DMS153 (cell line): Measurements from ENCODE around the gene BRD4.

Source experiments
- DNase-seq: peaks from one replicate; lab custom pipeline; 2025; lab: John Stamatoyannopoulos, UW

Gene BRD4

DNA sequence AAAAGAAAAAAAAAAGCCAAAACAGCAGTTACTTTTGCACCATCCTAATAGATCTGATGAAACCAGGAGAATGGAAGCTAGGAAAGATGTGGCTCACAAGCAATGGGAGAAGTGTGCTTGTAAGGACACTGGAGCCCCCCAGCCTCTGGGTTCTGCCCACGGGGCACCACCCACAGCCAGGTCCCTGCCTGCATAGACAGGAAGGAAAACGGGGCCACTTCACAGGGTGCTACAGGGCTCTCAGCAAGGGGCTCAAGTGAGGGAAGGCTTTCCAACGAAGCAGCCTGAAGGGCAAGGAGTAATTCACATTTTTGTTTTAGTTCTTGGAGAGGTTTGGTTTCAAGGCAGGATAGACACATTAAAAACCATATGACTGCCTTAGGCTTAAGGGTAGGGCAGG, 42.7 kb downstream of the BRD4 start:
- no peak for DNase-seq

GRCh38 chr19:15288146-15288963, 44.0 kb downstream of the BRD4 start:
- DNase-seq, result peak; percentile 34

GRCh38 chr19:15287496-15287895, 44.8 kb downstream of the BRD4 start:
- no peak for DNase-seq

- DNase-seq, result no peak
Measured at GRCh38 chr19:15286688-15287365, 45.5 kb downstream of the BRD4 start.

GRCh38 chr19:15285896-15286591, 46.3 kb downstream of the BRD4 start:
- no peak for DNase-seq

- no peak for DNase-seq
Measured at GRCh38 chr19:15284896-15285295, 47.4 kb downstream of the BRD4 start.

DNA sequence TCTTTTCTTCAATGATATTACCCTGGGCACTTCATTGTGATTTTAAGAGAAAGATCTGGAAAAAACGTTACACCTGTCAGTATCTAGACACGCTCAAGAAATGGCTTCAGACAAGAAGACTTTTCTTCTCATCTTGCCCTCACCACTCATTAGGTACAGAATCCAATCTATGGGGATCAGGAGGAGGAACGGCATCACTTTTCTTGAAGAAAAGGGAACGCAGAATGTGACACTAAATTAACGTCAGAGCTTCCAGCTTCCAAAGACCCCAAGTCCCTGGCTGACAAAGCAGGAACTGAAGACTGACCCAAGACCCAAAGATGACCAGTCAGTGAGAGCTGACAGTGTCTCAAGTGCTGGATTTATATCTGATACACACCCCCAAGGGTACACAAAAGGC, 48.2 kb downstream of the BRD4 start:
- DNase-seq, result no peak

DNA sequence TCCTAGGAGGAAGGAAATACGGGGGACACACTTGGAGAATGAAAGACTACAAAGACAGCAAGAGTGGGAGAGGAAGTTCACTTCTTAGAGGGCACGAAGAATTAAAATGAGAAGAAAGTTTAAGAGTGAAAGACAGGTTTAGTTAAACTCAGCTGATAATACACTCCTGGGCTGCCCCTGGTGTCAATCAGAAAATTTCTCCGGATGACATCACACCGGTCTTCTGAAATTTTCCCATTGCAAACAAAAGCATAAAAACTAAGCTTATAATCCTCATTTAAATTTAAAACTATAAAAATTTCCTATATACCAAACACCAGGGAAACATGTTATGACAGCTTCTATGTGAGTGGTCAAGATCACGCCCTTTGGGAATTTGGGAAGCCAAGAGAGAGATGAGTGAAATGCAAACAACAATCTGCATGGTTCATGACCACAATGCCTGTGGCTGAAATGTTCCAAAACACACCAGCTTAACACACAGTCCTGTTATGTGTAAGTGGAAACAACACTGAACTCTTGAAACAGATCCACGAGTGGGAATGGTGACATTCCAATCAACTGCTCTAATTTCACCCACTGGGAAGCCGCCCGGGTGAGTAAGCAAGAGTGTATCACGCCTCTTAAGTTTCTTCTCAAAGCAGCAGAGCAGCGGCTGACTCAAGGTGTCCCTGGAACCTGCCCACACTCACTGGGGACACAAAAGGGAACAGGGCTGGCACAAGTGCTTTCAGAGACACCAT, 49.0 kb downstream of the BRD4 start:
- DNase-seq, result no peak

DNA sequence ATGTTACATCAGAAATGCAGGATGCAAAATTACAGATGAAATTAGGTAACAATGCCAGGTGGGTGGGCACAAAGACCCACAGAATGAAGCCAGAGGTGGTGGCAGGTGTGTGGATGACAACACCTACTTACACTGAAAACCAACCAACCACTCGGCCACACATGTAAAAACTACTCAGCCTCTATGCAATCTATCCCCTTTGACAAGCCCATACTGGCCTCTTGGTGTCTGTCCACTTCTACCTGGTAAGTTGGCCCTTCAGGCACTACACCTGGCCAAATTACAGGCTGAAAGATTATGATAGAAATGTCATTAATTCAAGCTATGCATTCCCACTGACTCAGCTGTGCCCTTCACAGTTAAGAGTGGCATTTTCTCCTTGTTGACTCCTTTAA, 50.0 kb downstream of the BRD4 start:
- no peak for DNase-seq

GRCh38 chr19:15280915-15281683, 51.2 kb downstream of the BRD4 start:
- DNase-seq, result peak; percentile 67

GRCh38 chr19:15280048-15280725, 52.2 kb downstream of the BRD4 start:
- no peak for DNase-seq

DNA sequence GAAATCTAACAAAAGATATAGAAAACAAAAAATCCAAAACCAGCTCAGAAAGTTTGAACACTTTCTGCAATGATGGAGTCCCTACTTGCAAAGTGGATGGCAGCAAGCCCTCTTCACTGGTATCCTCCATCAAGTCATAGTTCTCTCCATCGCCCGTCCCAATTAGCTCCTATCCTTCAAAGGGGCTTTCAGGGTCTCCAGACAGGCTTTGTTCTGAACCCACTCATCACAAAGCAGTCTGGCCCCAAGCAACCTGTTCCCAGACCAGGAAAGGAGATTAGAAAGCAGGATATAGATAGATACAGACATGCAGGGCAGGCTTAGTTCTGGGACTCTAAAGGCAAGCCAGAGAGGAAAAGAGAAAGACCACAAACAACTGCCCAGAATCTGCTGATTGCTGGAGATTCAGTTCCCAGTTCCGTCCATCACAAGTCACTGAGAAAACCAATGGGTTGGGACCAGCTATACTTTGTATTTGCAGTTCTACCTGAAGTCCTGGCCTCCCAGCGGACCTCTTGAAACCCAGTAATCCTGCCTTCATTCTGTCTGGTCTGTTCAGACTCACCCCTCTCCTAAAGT, 52.9 kb downstream of the BRD4 start:
- no peak for DNase-seq

GRCh38 chr19:15276620-15277215, 55.6 kb downstream of the BRD4 start:
- no peak for DNase-seq

- no peak for DNase-seq
Measured at GRCh38 chr19:15274477-15274876, 57.9 kb downstream of the BRD4 start.

DNA sequence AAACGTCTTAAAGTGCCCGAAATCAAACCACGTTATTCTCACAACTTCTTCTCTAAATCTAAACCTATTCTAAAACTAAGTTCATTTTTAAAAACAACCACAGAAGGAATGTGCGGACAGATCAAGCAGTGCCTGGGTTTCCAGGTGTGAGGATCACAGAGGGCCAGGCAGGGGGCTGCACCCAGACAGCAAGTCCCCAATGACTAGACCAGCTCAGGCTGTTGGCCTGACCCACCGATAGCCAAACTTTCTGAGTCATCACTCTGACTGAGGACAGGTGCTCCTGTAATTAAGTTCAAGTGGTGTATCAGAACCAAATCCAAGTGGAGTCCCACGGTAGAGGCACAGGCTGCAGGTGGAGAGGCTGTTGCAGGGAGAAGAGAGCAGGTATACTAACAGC, 62.5 kb downstream of the BRD4 start:
- DNase-seq, result no peak

GRCh38 chr19:15268928-15269253, 63.4 kb downstream of the BRD4 start:
- DNase-seq, result no peak

DNA sequence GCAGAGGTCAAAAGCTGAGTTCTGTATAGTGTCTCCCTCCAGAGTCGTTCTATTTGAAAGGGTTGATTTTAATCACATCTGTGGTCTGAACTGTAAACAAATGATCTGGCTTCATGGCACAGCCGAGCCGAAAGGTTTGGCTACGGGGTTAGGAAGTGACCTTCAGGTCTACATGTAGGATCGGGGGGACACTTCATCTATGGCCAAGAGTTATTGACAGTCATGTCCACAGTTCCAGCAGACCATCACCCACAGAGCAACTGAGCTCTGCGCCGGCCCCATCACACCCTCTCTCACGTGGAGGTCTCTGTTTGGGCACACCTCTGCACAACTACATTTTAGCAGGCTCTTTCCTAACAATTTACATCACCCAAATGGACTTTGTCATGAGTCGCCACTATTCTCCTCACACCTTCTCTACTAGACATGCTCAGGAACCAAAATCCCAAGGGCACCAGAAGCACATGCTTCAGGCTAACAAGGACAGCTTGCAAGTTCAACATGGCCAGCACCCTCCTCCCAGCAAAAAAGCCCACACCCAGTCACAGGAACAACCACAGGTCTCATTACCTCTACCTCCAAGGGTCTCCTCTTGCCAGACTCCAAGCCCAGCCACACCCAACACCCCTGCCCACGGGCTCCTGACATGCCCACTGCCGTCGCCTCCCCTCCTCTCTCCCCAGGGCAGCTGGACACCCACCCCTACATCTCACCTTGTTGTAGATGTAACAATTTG, 64.0 kb downstream of the BRD4 start:
- DNase-seq, result no peak

- DNase-seq, result no peak
Measured at GRCh38 chr19:15266683-15267082, 65.7 kb downstream of the BRD4 start.

GRCh38 chr19:15265850-15266248, 66.5 kb downstream of the BRD4 start:
- DNase-seq, result no peak
